HG03175 (cell line): Measurements from ENCODE around the gene MCHR1.
A peak's percentile ranks its signal among the peaks of the same experiment; 100 is the strongest.

Experiments used
- ATAC-seq: cut with Tn5 transposase; IDR thresholded peaks from one replicate; pipeline ENCODE4 v1.9.1; 2021; ENCODE audit warnings: mild to moderate bottlenecking, moderate library complexity; ENCODE audit not compliant: unreplicated experiment

MCHR1 gene

DNA sequence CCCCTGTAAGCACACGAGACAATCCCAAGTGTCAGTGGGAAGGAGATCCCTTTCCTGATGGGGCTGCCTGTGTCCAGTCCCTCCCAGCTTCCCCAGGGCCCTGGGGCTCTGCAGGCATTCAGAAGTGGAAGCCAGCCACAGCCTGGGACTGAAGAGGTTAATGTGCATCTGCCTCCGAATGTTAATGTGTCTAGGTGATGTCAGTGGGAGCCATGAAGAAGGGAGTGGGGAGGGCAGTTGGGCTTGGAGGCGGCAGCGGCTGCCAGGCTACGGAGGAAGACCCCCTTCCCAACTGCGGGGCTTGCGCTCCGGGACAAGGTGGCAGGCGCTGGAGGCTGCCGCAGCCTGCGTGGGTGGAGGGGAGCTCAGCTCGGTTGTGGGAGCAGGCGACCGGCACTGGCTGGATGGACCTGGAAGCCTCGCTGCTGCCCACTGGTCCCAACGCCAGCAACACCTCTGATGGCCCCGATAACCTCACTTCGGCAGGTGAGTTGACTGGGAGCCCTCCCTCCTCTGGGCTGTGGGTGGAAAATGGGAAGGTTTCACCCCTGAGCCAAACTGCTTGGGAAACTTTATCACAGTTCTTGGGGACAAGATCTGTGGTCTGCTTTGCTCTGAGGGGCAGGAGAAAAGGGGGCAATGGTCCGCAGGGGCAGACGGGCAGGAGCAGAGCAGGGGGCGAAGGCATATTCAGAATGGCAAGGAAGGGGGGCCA, at the start of gene MCHR1:
Gene MCHR1, plus strand, starts transcription at position 236 of the 715 bp plus-strand sequence. Its CDS starts 169 bp downstream, at position 405.
- no peak for ATAC-seq

- ATAC-seq = no peak
These were observed 47.4 kb upstream of the MCHR1 start for GRCh38 chr22:40631925-40632324.

DNA sequence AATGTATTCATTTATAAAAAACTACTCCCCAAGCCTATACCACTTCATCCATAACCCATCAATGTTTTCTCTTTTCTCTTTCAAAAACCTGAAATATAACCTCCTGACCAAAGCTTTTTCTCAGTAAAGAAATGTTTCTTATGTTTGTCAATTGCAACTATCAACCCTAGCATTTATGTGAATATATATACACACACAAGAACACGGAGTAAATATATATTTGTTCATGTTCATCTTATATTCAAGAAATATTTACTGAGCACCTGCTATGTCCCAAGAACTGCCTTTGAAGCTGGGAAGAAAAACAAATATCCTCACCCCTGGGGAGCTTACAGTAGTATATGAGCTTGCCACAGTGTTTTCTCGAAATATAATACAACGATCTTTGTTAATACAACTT, 46.2 kb upstream of the MCHR1 start:
- ATAC-seq = no peak

- no peak for ATAC-seq
These were observed 45.0 kb upstream of the MCHR1 start for GRCh38 chr22:40634119-40634903.

DNA sequence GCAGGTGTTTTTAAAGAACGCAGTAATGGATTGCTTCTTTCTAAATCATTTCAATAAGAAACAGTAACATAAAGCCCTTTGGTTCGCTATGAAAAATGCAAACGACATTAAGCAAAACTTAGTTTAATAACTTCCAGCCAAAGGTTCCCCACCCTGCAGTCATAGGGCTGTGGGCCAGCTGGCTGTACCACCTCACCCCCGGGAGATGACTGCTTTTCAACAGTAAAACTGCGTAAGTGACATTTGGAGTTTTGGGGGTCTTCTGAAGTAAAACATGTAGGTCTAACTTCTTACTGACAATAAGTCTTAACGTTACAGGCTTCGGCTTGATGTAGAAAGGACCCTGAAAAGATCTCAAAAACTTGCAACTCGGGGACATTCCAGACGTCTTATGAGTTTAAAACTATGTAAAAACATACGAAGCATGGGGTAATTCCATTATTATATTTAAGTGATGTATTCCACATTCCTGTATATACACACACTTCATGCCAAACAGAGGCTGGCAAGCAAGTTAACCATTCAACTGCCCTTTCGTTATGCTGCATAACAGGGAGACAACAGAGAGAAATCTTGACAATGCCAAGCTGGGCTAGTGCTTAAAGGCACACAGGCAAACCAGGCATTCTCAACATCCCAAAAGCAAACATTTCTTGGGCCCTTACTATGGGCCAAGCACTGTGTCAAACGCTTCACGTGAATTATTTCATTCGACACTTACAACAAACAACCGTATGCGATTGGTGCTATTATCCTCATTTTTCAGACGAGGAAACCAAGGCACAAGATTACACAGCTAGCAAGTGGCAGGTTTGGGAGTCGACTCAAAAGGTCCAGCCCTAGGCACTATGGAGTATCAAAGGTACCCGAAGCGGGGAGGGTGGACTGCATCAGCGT, 44.0 kb upstream of the MCHR1 start:
- no peak for ATAC-seq

DNA sequence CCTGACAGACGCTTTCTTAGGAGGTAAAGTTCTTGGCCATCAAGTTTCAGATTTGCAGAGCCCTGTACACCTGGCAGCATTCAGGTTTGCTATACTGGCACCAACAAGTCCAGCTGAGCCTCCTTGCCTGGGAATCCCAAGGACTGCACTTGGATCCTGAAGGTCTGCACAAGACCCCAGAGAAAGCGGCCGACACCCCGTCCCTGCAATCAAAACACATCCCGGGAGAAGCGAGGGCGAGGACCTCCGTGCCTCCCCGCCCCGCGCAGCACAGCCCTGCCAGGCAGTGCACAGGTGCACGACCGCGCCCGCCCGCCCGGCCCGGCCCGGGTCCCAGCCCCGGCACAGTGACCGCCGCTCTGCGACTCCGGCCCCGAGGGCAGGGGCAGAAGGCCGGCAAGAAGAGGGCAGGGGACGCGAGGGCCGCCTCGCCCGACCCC, 43.3 kb upstream of the MCHR1 start:
- ATAC-seq = peak; percentile 10

- peak; percentile 95 for ATAC-seq
These were observed 42.7 kb upstream of the MCHR1 start, which contains the start of gene MRTFA for GRCh38 chr22:40636380-40637182. MRTFA (minus strand) TSS chr22:40636719.

DNA sequence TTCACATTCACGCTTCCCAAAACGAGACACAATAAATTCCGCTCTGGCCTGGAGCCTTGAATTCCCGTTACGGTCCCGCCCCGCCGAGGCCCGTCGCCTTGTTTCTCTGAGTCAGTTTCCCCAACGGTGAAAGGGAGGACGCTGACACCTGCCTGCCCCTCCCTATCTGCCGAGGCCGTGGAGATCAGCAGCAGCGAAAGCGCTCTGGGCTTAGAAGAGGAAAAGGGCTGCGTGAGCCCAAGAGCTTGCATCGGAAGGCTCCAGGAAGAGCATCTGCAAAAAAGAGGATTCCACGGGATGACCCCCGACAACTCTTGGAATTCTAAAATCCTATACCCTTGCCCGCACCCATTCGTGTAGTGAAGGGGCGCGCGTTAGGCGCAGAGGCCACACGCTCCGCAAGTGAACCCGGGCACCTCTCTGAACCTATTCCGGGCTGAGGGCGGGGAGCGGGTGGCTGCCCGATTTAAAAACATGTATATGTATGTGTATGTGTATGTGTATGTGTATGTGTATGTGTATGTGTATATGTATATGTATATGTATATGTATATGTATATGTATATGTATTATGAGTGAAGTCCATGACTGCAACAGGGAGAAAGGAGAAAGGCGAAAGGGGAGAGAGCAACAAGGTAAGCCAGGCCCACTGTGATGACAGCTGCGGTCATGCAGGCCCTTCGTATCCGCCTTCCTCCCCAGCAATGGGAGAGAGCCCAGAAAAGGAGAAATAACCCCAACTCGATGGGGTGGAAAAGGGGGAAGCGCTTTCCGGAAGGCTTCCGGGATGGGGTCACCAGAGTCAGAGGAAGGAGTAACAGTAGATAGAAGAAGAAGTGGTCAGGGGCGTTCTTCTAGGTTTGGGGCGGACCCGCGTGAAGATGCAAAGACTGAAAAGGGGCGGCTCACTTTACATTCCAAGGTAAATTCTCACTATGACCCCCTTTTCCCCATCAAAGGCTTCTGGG, 41.8 kb upstream of the MCHR1 start:
- ATAC-seq = no peak

DNA sequence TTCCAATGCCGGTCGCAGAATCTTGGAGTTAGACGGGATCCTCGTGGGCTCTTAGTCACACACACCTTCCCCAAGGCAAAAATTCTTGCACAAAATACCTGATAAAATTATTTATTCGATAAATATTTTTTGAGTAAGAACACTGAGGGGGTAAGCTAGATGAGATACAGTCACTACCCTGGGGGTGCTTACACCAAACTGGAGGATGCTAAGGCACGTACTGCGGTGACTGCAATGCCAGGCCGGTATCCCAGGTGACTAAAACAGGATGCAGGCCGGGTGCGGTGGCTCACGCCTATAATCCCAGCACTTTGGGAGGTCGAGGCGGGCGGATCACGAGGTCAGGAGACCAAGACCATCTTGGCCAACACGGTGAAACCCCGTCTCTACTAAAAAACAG, 41.0 kb upstream of the MCHR1 start:
- no peak for ATAC-seq

- ATAC-seq = no peak
These were observed 38.0 kb upstream of the MCHR1 start for GRCh38 chr22:40641269-40641668.

DNA sequence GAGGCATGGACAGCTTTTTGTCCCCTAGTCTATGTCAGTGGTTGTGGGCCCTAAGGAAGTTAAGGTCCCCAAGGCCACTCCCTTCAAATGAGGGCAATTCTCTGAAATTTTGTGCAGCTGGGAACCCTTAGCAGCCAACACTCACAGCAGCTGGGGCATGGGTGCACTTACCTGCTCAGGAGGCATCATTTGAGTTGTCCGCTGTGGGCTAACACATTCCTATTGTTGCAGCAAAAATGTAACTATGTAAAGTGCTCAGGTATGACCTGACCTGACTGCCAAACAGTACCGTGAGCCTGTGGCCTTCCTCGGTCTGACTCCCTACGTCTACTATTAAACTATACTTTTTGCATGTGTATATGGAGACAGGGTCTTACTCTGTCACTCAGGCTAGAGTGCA, 37.0 kb upstream of the MCHR1 start:
- no peak for ATAC-seq

DNA sequence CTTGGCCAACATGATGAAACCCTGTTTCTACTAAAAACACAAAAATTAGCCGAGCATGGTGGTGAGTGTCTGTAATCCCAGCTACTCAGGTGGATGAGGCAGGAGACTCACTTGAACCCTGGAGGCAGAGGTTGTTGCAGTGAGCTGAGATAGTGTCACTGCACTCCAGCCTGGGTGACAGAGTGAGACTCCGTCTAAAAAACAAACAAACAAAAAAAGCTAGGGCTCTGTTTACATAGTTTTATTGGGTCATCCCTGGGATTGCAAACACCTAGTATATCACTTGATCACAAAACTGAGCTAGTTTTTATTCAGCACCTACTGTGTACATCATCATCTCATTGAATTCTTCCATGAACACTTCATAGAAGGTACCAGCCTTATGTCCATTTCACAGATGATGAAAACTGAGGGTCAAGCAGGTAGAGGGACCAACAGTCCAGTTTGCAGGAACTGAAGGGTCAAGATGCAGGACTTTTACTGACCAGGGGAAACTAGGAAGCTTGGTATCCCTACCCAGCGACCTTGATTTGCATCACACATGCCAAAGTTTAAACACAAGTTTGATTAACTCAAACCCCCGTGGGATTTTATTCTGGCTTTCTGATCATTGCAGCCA, 33.6 kb upstream of the MCHR1 start:
- no peak for ATAC-seq

GRCh38 chr22:40648386-40648785, 30.9 kb upstream of the MCHR1 start:
- no peak for ATAC-seq

- no peak for ATAC-seq
These were observed 28.2 kb upstream of the MCHR1 start for GRCh38 chr22:40651057-40651456.

DNA sequence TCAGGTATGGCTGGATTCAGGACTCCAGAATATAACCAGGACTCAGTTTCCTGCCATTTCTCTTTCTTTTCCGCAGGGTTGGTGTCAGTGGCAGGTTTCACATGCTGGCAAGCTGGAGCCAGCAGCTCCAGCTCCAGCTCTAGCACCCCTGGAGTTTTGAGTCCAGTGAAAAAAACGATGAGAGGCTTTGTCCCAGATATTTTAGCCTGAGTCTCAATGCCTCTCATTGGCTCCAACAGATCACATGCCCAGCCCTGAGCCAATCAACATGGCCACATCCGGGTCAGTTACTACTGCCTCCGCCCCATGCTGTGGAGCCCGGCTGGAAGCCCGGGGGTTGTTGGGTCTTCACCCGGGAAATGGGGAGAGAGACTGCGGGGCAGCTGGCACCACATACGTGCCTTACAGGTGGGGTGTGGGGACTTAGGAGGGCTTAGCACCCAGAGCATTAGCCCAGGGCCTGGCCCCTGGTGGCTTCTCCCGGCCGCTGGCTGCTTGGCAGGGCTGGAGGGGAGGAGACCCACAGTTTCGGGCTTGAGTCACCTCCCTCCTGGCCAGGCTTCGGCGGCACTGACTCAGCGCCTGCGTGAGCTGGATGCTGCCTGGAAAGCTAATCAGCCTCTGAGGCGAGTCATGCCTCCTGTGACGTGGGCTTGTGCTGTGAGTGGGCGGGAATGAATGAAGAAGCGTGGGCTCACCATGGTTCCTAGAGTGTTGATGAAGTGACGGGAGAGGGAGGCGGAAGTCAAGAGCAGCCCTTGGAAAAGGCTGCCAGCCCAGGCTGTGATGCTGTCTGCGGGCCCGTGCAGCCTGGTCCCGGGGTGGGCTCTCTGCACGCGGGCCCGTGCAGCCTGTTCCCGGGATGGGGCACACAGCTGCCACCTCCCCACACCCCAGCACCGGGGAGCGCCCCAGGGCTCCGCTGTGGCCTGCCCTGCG, 27.5 kb upstream of the MCHR1 start:
- ATAC-seq = no peak

DNA sequence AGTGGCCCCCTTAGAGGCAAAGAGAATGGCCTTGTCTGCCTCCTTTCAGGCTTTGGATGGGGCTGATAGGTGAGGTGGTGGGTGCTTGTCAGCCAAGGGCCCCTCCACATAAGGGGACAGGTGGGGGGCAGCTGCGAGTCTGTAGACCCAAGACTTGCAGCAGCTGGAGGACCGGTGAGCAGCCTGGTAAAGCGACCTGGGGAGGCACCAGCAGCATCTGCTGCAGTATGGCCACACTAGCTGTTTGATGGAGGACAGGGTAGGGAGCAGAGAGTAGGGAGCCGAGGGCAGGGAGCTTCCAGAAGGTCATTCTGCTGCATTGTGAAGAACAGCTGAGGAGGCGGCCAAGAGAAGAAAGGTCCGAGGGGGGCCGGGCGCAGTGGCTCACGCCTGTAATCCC, 25.9 kb upstream of the MCHR1 start:
- no peak for ATAC-seq

DNA sequence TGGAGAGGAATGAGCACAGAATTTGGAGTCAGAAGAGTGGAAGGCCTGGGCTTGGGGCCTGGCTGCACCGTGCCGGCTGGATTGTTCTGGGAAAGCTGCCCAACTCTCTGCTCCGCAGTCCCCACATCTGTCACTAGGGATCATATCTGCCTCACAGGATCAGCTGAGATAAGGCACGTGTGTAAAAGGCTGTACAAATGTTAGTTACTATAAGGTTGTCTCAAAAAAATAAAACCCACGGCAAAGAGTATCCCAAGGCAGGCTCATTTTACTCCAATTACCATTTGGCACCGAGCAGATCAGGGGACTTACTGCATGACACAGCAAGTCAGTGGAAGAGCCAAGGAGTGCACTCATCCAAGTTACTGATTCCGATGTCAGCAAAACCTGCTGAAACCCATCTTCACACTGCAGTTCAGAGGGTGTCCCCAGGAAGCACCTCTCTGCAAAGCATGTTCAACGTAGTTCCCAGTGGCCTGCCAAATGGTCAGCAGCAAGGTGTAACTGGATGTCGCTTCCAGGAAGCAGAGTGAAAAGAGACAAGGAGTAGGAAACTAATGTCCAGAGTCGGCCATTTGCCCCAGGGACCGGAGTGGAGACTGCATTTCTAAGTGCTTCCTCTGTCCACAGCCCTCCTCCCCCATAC, 24.6 kb upstream of the MCHR1 start:
- ATAC-seq = no peak
